HCT116 (cell line): Measurements from ENCODE around the gene ADCYAP1. TPM values are rescaled to one million over a fixed set of nuclear protein-coding genes. Genes with fewer than 3 reads are reported as not detected.

Experiments used
- ATAC-seq: fragments of 200-7000 bp; cut with Tn5 transposase; 2 replicates; pipeline ENCODE4 v1.9.1; 2020; ENCODE audit warnings: mild to moderate bottlenecking, moderate library complexity
- BruUV-seq: library from RNA; stranded (reverse); fragments of 400-500 nt; replicated peaks from 2 replicates; lab custom pipeline; 2021; lab: Mats Ljungman, UMichigan
- CTCF ChIA-PET: fragments of 300-600 bp; sonication (Branson Sonifier 250); formaldehyde crosslinking; loops from one replicate; lab custom pipeline; 2021; ENCODE audit warnings: antibody characterized with exemption; lab: Charles Lee
- POLR2A ChIA-PET: fragments of 300-600, 350-600 bp; sonication (Branson Sonifier 250); formaldehyde crosslinking; loops from one replicate; lab custom pipeline; 2021; ENCODE audit warnings: antibody characterized with exemption; lab: Charles Lee
- RAD21 ChIA-PET, 2 experiments: fragments of 300-600 bp; sonication (Branson Sonifier 250); formaldehyde crosslinking; loops; one replicate each; lab custom pipeline; 2023; ENCODE audit warnings: low total read pairs in 2 of 2; ENCODE audit not compliant: uncharacterized antibody in 2 of 2, unreplicated experiment in 2 of 2, low non-redundant PET in 1 of 2; lab: Charles Lee
- DNase-seq: peaks from one replicate; pipeline ENCODE4 v3.0.0-alpha.2; 2010; ENCODE audit warnings: low read depth, low spot score
- H2AFZ ChIP-seq: fragments of 200-600 bp; shearing (Covaris generic), sonication (generic); 2 replicates; pipeline ENCODE4 v1.6.1; 2017; ENCODE audit warnings: low read depth, mixed run types, mixed read lengths, antibody characterized with exemption, low read length; ENCODE audit not compliant: poor library complexity, severe bottlenecking
- H3K27ac ChIP-seq: 2 replicates; pipeline ENCODE4 v1.5.1; 2012; ENCODE audit warnings: low read depth, low read length
- H3K27me3 ChIP-seq: fragments of 200-600 bp; sonication (generic); 2 replicates; pipeline ENCODE4 v1.6.1; 2016; ENCODE audit warnings: mixed run types, low read length, mixed read lengths; ENCODE audit not compliant: insufficient read depth
- H3K36me3 ChIP-seq, 2 experiments: fragments of 200-500 bp in 1 of 2; fragments of 200-600 bp in 1 of 2; sonication (Bioruptor generic) in 1 of 2; sonication (generic) in 1 of 2; 2 replicates each; pipeline versions ENCODE4 v1.5.1 to v1.6.1; 2014 to 2016; ENCODE audit warnings: low read length in 2 of 2, inconsistent platforms in 1 of 2, mixed read lengths in 1 of 2, mixed run types in 1 of 2; ENCODE audit not compliant: insufficient read depth in 2 of 2, control insufficient read depth in 1 of 2
- H3K4me1 ChIP-seq, 2 experiments: fragments of 200-600 bp in 1 of 2; sonication (generic) in 1 of 2; 2 replicates each; pipeline versions ENCODE4 v1.5.1 to v1.6.1; 2012 to 2017; ENCODE audit warnings: low read length in 2 of 2, inconsistent platforms in 1 of 2, mild to moderate bottlenecking in 1 of 2, mixed read lengths in 1 of 2, mixed run types in 1 of 2, moderate library complexity in 1 of 2; ENCODE audit not compliant: insufficient read depth in 2 of 2, control insufficient read depth in 1 of 2
- H3K4me2 ChIP-seq: fragments of 200-600 bp; sonication (generic); 2 replicates; pipeline ENCODE4 v1.6.1; 2017; ENCODE audit warnings: mixed run types, low read length, mixed read lengths
- H3K4me3 ChIP-seq, 2 experiments: fragments of 200-600 bp in 1 of 2; sonication (generic) in 1 of 2; replicated peaks in 1 of 2; 2 replicates each; pipeline ENCODE4 v1.5.1; 2011 to 2016; ENCODE audit warnings: low read length in 2 of 2, control low read depth in 1 of 2, low read depth in 1 of 2, mild to moderate bottlenecking in 1 of 2, mixed read lengths in 1 of 2, mixed run types in 1 of 2
- H3K79me2 ChIP-seq: fragments of 200-600 bp; sonication (generic); 2 replicates; pipeline ENCODE4 v1.6.1; 2017; ENCODE audit warnings: mild to moderate bottlenecking, mixed run types, low read length, moderate library complexity, mixed read lengths; ENCODE audit not compliant: insufficient read depth
- H3K9ac ChIP-seq: fragments of 200-600 bp; sonication (generic); 2 replicates; pipeline ENCODE4 v1.6.1; 2016; ENCODE audit warnings: low read length, mixed read lengths
- H3K9me2 ChIP-seq: fragments of 200-600 bp; sonication (generic), shearing (Covaris generic); 2 replicates; pipeline ENCODE4 v1.6.1; 2017; ENCODE audit warnings: mixed run types, mild to moderate bottlenecking, moderate library complexity; ENCODE audit not compliant: insufficient read depth
- H3K9me3 ChIP-seq, 2 experiments: fragments of 200-500 bp in 1 of 2; fragments of 200-600 bp in 1 of 2; sonication (Bioruptor generic) in 1 of 2; sonication (generic) in 1 of 2; 2 replicates each; pipeline ENCODE4 v1.6.1; 2014 to 2017; ENCODE audit warnings: low read length in 2 of 2, mixed read lengths in 2 of 2, inconsistent platforms in 1 of 2, low read depth in 1 of 2, mild to moderate bottlenecking in 1 of 2, mixed run types in 1 of 2, moderate library complexity in 1 of 2; ENCODE audit not compliant: control insufficient read depth in 1 of 2, insufficient read depth in 1 of 2
- H4K20me1 ChIP-seq: fragments of 200-600 bp; sonication (generic), shearing (Covaris generic); 2 replicates; pipeline ENCODE4 v1.6.1; 2017; ENCODE audit warnings: mixed run types, mild to moderate bottlenecking, moderate library complexity; ENCODE audit not compliant: insufficient read depth
- CEBPB ChIP-seq: IDR thresholded peaks from 2 replicates; pipeline ENCODE4 v1.6.1; 2012; ENCODE audit warnings: low read depth
- ELF1 ChIP-seq: IDR thresholded peaks from 2 replicates; pipeline ENCODE4 v1.6.1; 2012; ENCODE audit warnings: low read depth, borderline replicate concordance
- EZH2 ChIP-seq: fragments of 200-600 bp; sonication (generic); IDR thresholded peaks from 2 replicates; pipeline ENCODE4 v1.6.1; 2017; ENCODE audit warnings: antibody characterized with exemption, mixed run types
- EZH2phosphoT487 ChIP-seq: fragments of 200-600 bp; IDR thresholded peaks from 2 replicates; pipeline ENCODE4 v1.6.1; 2018; ENCODE audit warnings: antibody characterized with exemption, borderline replicate concordance
- FOSL1 ChIP-seq: IDR thresholded peaks from 2 replicates; pipeline ENCODE4 v1.6.1; 2012; ENCODE audit warnings: low read depth
- POLR2A ChIP-seq: IDR thresholded peaks from 2 replicates; pipeline ENCODE4 v1.7.0; 2011; ENCODE audit warnings: borderline replicate concordance; ENCODE audit not compliant: insufficient read depth, insufficient read length; ENCODE audit errors: extremely low read depth
- SRF ChIP-seq: IDR thresholded peaks from 2 replicates; pipeline ENCODE4 v1.6.1; 2012; ENCODE audit warnings: low read depth
- YY1 ChIP-seq: IDR thresholded peaks from 2 replicates; pipeline ENCODE4 v1.6.1; 2011; ENCODE audit warnings: low read length, low read depth, moderate library complexity, mild to moderate bottlenecking; ENCODE audit not compliant: insufficient replicate concordance; ENCODE audit errors: extremely low read depth
- intact Hi-C: fragments of 100-400 bp; cut with micrococcal nuclease; formaldehyde crosslinking; loops from 2 replicates; pipeline ENCODE4 v1.10.0; 2022
- total RNA-seq: library from RNA; stranded (reverse); gene quantifications from one replicate; pipeline ENCODE4 v1.2.1, GENCODE V29; 2021; ENCODE audit not compliant: unreplicated experiment
- TF ChIP-seq, protein P1 (sequence below), 3 experiments: fragments of 200-600 bp in 1 of 3; sonication (generic) in 1 of 3; IDR thresholded peaks in 2 of 3; conservative IDR thresholded peaks in 1 of 3; 2 replicates each; pipeline ENCODE4 v1.5.1; 2012 to 2017; ENCODE audit warnings: low read depth in 2 of 3, low read length in 2 of 3, antibody characterized with exemption in 1 of 3, borderline replicate concordance in 1 of 3, control low read depth in 1 of 3, mild to moderate bottlenecking in 1 of 3, mixed read lengths in 1 of 3, mixed run types in 1 of 3, moderate library complexity in 1 of 3; ENCODE audit not compliant: insufficient read depth in 1 of 3
- TF ChIP-seq, protein P2 (sequence below): IDR thresholded peaks from 2 replicates; pipeline ENCODE4 v1.6.1; 2012
- TF ChIP-seq, protein P3 (sequence below): IDR thresholded peaks from 2 replicates; pipeline ENCODE4 v1.6.1; 2011; ENCODE audit warnings: mild to moderate bottlenecking, low read length, moderate library complexity; ENCODE audit not compliant: insufficient replicate concordance; ENCODE audit errors: extremely low read depth

Gene ADCYAP1
- total RNA-seq, 1 experiment from 2014 or later, result not detected

GRCh38 chr18:875912-876311 is 28.8 kb upstream of the ADCYAP1 start:
- CTCF ChIA-PET, result no interaction called here
- Histone ChIP-seq H2AFZ (no peak overlapping the region), H3K27me3 (no peaks in the 10 kb centered on the region), H3K9me2 (no peaks in the 10 kb centered on the region), H3K9me3 (no peaks in the 10 kb centered on the region)
- BruUV-seq, result no TSS peak
- TF ChIP-seq EZH2phosphoT487 (no peak), YY1 (no peak), CEBPB (no peak)
- TF ChIP-seq, all 23 proteins: peak for 0
- no peak overlapping the region for H3K27ac ChIP-seq
- intact Hi-C loops, result no loop called here
- no peaks in the 10 kb centered on the region for H4K20me1 ChIP-seq
- H3K9ac ChIP-seq, result no peak overlapping the region
- H3K4me3 ChIP-seq, result no peak overlapping the region
- no peaks in the 10 kb centered on the region for H3K4me1 ChIP-seq
- ChIA-PET RAD21 (no interaction called here), POLR2A (no interaction called here)
- H3K36me3 ChIP-seq, result no peaks in the 10 kb centered on the region
- no peak overlapping the region for H3K4me2 ChIP-seq
- H3K79me2 ChIP-seq, result no peaks in the 10 kb centered on the region
- no peak for DNase-seq
- no peak for ATAC-seq

GRCh38 chr18:877238-877637 is 27.4 kb upstream of the ADCYAP1 start:
- Histone ChIP-seq H4K20me1 (no peaks in the 10 kb centered on the region), H3K4me3 (no peak overlapping the region), H3K4me1 (no peaks in the 10 kb centered on the region), H3K4me2 (no peak overlapping the region), H3K27me3 (no peaks in the 10 kb centered on the region), H3K36me3 (no peaks in the 10 kb centered on the region), H3K9ac (no peak overlapping the region), H3K9me3 (no peaks in the 10 kb centered on the region), H3K27ac (no peak overlapping the region), H3K79me2 (no peaks in the 10 kb centered on the region), H2AFZ (no peak overlapping the region), H3K9me2 (no peaks in the 10 kb centered on the region)
- no peak for ATAC-seq
- no peak for DNase-seq
- CTCF ChIA-PET, result no interaction called here
- RAD21 ChIA-PET, result no interaction called here
- POLR2A ChIA-PET, result no interaction called here
- no peak for TF ChIP-seq EZH2
- no peak for TF ChIP-seq CEBPB
- TF ChIP-seq SRF, result no peak
- no peak for TF ChIP-seq FOSL1
- TF ChIP-seq, protein P1, sequence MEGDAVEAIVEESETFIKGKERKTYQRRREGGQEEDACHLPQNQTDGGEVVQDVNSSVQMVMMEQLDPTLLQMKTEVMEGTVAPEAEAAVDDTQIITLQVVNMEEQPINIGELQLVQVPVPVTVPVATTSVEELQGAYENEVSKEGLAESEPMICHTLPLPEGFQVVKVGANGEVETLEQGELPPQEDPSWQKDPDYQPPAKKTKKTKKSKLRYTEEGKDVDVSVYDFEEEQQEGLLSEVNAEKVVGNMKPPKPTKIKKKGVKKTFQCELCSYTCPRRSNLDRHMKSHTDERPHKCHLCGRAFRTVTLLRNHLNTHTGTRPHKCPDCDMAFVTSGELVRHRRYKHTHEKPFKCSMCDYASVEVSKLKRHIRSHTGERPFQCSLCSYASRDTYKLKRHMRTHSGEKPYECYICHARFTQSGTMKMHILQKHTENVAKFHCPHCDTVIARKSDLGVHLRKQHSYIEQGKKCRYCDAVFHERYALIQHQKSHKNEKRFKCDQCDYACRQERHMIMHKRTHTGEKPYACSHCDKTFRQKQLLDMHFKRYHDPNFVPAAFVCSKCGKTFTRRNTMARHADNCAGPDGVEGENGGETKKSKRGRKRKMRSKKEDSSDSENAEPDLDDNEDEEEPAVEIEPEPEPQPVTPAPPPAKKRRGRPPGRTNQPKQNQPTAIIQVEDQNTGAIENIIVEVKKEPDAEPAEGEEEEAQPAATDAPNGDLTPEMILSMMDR (IDR thresholded peaks at IDR 0.05 in 2 of 3, conservative IDR thresholded peaks at IDR 0.05 in 1 of 3; ENCODE audit: borderline replicate concordance in 1 of 3, insufficient read depth in 1 of 3, low read depth in 2 of 3, low read length in 2 of 3), result no peak
- TF ChIP-seq ELF1, result no peak
- TF ChIP-seq, protein P2, sequence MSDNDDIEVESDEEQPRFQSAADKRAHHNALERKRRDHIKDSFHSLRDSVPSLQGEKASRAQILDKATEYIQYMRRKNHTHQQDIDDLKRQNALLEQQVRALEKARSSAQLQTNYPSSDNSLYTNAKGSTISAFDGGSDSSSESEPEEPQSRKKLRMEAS, result no peak
- TF ChIP-seq, protein P3, sequence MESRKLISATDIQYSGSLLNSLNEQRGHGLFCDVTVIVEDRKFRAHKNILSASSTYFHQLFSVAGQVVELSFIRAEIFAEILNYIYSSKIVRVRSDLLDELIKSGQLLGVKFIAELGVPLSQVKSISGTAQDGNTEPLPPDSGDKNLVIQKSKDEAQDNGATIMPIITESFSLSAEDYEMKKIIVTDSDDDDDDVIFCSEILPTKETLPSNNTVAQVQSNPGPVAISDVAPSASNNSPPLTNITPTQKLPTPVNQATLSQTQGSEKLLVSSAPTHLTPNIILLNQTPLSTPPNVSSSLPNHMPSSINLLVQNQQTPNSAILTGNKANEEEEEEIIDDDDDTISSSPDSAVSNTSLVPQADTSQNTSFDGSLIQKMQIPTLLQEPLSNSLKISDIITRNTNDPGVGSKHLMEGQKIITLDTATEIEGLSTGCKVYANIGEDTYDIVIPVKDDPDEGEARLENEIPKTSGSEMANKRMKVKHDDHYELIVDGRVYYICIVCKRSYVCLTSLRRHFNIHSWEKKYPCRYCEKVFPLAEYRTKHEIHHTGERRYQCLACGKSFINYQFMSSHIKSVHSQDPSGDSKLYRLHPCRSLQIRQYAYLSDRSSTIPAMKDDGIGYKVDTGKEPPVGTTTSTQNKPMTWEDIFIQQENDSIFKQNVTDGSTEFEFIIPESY, result no peak
- TF ChIP-seq POLR2A, result no peak
- BruUV-seq, result no TSS peak
- intact Hi-C loops, result no loop called here
